H9 (cell line): Measurements from ENCODE around the gene GET3. TPM values are rescaled to one million over a fixed set of nuclear protein-coding genes. Genes with fewer than 3 reads are reported as not detected.

Source experiments
- DNase-seq: peaks from one replicate; pipeline ENCODE4 v3.0.0-alpha.2; 2017
- H2AFZ ChIP-seq: one replicate; pipeline ENCODE4 v1.6.1; 2013; ENCODE audit warnings: mild to moderate bottlenecking, low read length, control low read depth, moderate library complexity
- H2AK5ac ChIP-seq: 2 replicates; pipeline ENCODE4 v1.6.1; 2013; ENCODE audit warnings: low read length, control low read depth, mixed read lengths; ENCODE audit not compliant: insufficient read length
- H2BK120ac ChIP-seq: one replicate; pipeline ENCODE4 v1.6.1; 2013; ENCODE audit warnings: low read depth, mild to moderate bottlenecking, low read length, control low read depth, inconsistent platforms; ENCODE audit not compliant: poor library complexity, severe bottlenecking
- H2BK12ac ChIP-seq: 2 replicates; pipeline ENCODE4 v1.6.1; 2013; ENCODE audit warnings: low read length, control low read depth, mixed read lengths, low read depth; ENCODE audit not compliant: insufficient read length
- H2BK15ac ChIP-seq: 2 replicates; pipeline ENCODE4 v1.6.1; 2013; ENCODE audit warnings: low read depth, low read length, control low read depth
- H2BK20ac ChIP-seq: one replicate; pipeline ENCODE4 v1.6.1; 2013; ENCODE audit warnings: low read depth, mild to moderate bottlenecking, low read length, control low read depth, inconsistent platforms; ENCODE audit not compliant: poor library complexity, severe bottlenecking
- H2BK5ac ChIP-seq: 2 replicates; pipeline ENCODE4 v1.6.1; 2013; ENCODE audit warnings: low read length, control low read depth, mixed read lengths; ENCODE audit not compliant: insufficient read length
- H3K14ac ChIP-seq: 2 replicates; pipeline ENCODE4 v1.6.1; 2013; ENCODE audit warnings: low read length, control low read depth; ENCODE audit not compliant: insufficient read depth
- H3K18ac ChIP-seq: 2 replicates; pipeline ENCODE4 v1.6.1; 2013; ENCODE audit warnings: low read depth, mild to moderate bottlenecking, mixed read lengths, low read length, control low read depth; ENCODE audit not compliant: insufficient read length
- H3K23ac ChIP-seq: 2 replicates; pipeline ENCODE4 v1.6.1; 2013; ENCODE audit warnings: low read length, control low read depth, mixed read lengths, low read depth; ENCODE audit not compliant: insufficient read length
- H3K23me2 ChIP-seq: 2 replicates; pipeline ENCODE4 v1.6.1; 2013; ENCODE audit warnings: low read depth, mild to moderate bottlenecking, mixed read lengths, low read length, control low read depth; ENCODE audit not compliant: insufficient read length, poor library complexity, severe bottlenecking
- H3K27ac ChIP-seq: 2 replicates; pipeline ENCODE4 v1.5.1; 2013; ENCODE audit warnings: low read length, control low read depth, mixed read lengths, low read depth; ENCODE audit not compliant: insufficient read length
- H3K27me3 ChIP-seq: 2 replicates; pipeline ENCODE4 v1.6.1; 2013; ENCODE audit warnings: low read length, control low read depth, inconsistent platforms; ENCODE audit not compliant: insufficient read depth
- H3K4ac ChIP-seq: 2 replicates; pipeline ENCODE4 v1.6.1; 2013; ENCODE audit warnings: low read depth, mild to moderate bottlenecking, control low read depth, inconsistent platforms, low read length, moderate library complexity
- H3K4me1 ChIP-seq: 2 replicates; pipeline ENCODE4 v1.6.1; 2013; ENCODE audit warnings: low read length, control low read depth, inconsistent platforms; ENCODE audit not compliant: insufficient read depth
- H3K4me2 ChIP-seq: 2 replicates; pipeline ENCODE4 v1.6.1; 2013; ENCODE audit warnings: low read length, control low read depth, mixed read lengths; ENCODE audit not compliant: insufficient read length, insufficient read depth
- H3K56ac ChIP-seq: 2 replicates; pipeline ENCODE4 v1.6.1; 2013; ENCODE audit warnings: low read depth, mild to moderate bottlenecking, mixed read lengths, low read length, control low read depth; ENCODE audit not compliant: insufficient read length
- H3K79me1 ChIP-seq: 2 replicates; pipeline ENCODE4 v1.6.1; 2013; ENCODE audit warnings: low read depth, mild to moderate bottlenecking, moderate library complexity, low read length, control low read depth, inconsistent platforms; ENCODE audit not compliant: insufficient read depth, poor library complexity, severe bottlenecking
- H3K79me2 ChIP-seq: 2 replicates; pipeline ENCODE4 v1.6.1; 2013; ENCODE audit warnings: low read length, control low read depth, inconsistent platforms; ENCODE audit not compliant: insufficient read depth
- H3K9ac ChIP-seq: 2 replicates; pipeline ENCODE4 v1.6.1; 2013; ENCODE audit warnings: low read length, control low read depth, mixed read lengths; ENCODE audit not compliant: insufficient read length; ENCODE audit errors: extremely low read depth
- H3K9me3 ChIP-seq: one replicate; pipeline ENCODE4 v1.6.1; 2013; ENCODE audit warnings: low read depth, low read length, inconsistent platforms; ENCODE audit not compliant: control insufficient read depth
- H3T11ph ChIP-seq: one replicate; pipeline ENCODE4 v1.6.1; 2013; ENCODE audit warnings: mild to moderate bottlenecking, low read length, control low read depth, inconsistent platforms
- H4K20me1 ChIP-seq: one replicate; pipeline ENCODE4 v1.6.1; 2013; ENCODE audit not compliant: control insufficient read depth, insufficient read length, insufficient read depth
- H4K5ac ChIP-seq: 2 replicates; pipeline ENCODE4 v1.6.1; 2013; ENCODE audit warnings: low read depth, mild to moderate bottlenecking, mixed read lengths, low read length, control low read depth; ENCODE audit not compliant: insufficient read length
- H4K8ac ChIP-seq: replicated peaks from 2 replicates; pipeline ENCODE4 v1.6.1; 2013; ENCODE audit warnings: low read length, control low read depth, mixed read lengths, low read depth; ENCODE audit not compliant: insufficient read length
- H4K91ac ChIP-seq: 2 replicates; pipeline ENCODE4 v1.6.1; 2013; ENCODE audit warnings: low read depth, mild to moderate bottlenecking, moderate library complexity, mixed read lengths, low read length, control low read depth; ENCODE audit not compliant: insufficient read length
- H3K27ac Mint-ChIP-seq, 3 experiments: 2 replicates in 2 of 3; 3 replicates in 1 of 3; pipeline ENCODE4 v1.8.0; 2020 to 2021; ENCODE audit warnings: mixed read lengths in 3 of 3, mild to moderate bottlenecking in 1 of 3, moderate library complexity in 1 of 3
- H3K27me3 Mint-ChIP-seq: 2 replicates; pipeline ENCODE4 v1.8.0; 2021; ENCODE audit warnings: low read depth, mild to moderate bottlenecking, moderate library complexity, mixed read lengths
- H3K36me3 Mint-ChIP-seq, 3 experiments: 2 replicates in 2 of 3; 3 replicates in 1 of 3; pipeline ENCODE4 v1.8.0; 2020 to 2021; ENCODE audit warnings: low read depth in 3 of 3, mixed read lengths in 3 of 3; ENCODE audit not compliant: insufficient read depth in 1 of 3
- H3K4me1 Mint-ChIP-seq, 2 experiments: 2 replicates each; pipeline ENCODE4 v1.8.0; 2020; ENCODE audit warnings: mixed read lengths in 2 of 2
- H3K4me3 Mint-ChIP-seq, 2 experiments: 2 replicates in 1 of 2; 3 replicates in 1 of 2; pipeline ENCODE4 v1.8.0; 2020 to 2021; ENCODE audit warnings: mild to moderate bottlenecking in 2 of 2, mixed read lengths in 2 of 2, moderate library complexity in 1 of 2
- H3K9me3 Mint-ChIP-seq, 2 experiments: 2 replicates in 1 of 2; 3 replicates in 1 of 2; pipeline ENCODE4 v1.8.0; 2020; ENCODE audit warnings: mild to moderate bottlenecking in 2 of 2, mixed read lengths in 2 of 2, moderate library complexity in 1 of 2
- WGBS: extraction: QIAGEN DNeasy Blood & Tissue Kit; methylation state at CpG from one replicate; pipeline ENCODE4 v1.1.7; 2013; ENCODE audit warnings: missing lambda C conversion rate, low lambda C conversion rate, mixed read lengths; ENCODE audit not compliant: insufficient read length; ENCODE audit errors: extremely low coverage; 5-methylcytosine and 5-hydroxymethylcytosine counted together
- total RNA-seq: library from RNA; stranded (reverse); gene quantifications from 2 replicates; pipeline ENCODE4 v1.2.1, GENCODE V29; 2021
- TF ChIP-seq, protein P1 (sequence below): fragments of 200-600 bp; sonication (generic); conservative IDR thresholded peaks from 3 replicates; pipeline ENCODE4 v1.8.0; 2021; ENCODE audit warnings: antibody characterized with exemption, mild to moderate bottlenecking

GET3 gene
- total RNA-seq, 1 experiment from 2014 or later, result 81.6 TPM

DNA sequence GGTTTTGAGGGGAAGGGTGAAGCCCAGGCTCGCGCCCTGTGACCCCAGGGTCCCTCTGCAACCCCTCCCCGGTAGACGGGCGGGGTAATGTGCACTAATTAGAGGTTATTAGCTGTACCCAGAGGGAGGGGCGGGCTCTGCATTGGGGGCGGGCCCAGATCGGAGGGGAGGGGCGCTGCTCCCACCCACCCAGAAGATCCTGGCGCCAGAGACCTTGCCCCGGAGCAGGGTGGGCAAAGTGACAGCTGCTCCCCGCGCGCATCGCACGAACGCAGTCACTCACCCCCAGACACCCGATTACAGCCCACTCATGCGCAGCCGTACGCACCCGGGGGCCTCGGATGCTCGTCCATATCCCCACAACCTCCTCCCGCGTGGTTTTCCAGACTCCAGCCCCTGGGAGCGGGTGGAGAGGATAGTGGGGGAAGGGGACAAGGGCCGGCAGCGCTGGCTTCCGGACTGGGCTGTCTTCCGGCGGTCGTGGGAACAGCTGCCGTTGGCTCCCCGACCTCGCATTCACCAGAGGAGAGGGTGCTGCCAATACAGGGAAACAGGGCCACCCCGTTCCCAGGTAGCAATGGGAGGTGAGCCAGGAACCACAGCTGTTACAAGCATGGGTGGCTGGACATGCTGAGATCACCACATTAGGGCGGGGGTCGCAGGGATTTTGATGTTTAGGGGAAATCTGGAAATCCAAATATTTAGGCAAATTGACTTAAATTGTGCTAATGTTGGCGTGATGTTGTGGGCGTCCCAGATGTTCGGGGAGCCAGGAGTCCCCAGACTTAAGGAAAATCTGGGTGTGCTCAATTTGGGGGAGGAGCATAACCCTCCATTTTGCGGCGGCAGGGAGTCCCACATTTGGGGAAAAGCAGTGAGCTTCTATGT, 41.0 kb downstream of the GET3 start:
- Histone ChIP-seq H3K27me3 (no peaks in the 10 kb centered on the region), H2BK15ac (no peak overlapping the region), H3K4me1 (no peaks in the 10 kb centered on the region), H4K8ac (no peak overlapping the region), H3K18ac (no peak overlapping the region), H3K14ac (no peak overlapping the region), H3K79me2 (no peaks in the 10 kb centered on the region), H3T11ph (no peak overlapping the region), H2BK12ac (no peak overlapping the region), H2AFZ (no peak overlapping the region), H4K20me1 (no peaks in the 10 kb centered on the region), H2BK5ac (no peak overlapping the region), H3K23me2 (peaks cover 25% of the 10 kb centered on the region), H2AK5ac (no peak overlapping the region), H3K23ac (no peak overlapping the region), H3K56ac (no peak overlapping the region), H3K4me2 (peak overlapping the region; percentile 78), H2BK20ac (no peak overlapping the region), H4K5ac (no peak overlapping the region), H3K9me3 (no peaks in the 10 kb centered on the region), H3K9ac (peak overlapping the region; percentile 5), H3K27ac (no peak overlapping the region), H3K79me1 (no peaks in the 10 kb centered on the region), H4K91ac (no peak overlapping the region), H3K4ac (no peak overlapping the region), H2BK120ac (no peak overlapping the region)
- H3K4me1 Mint-ChIP-seq, result peaks cover 24 to 25% of the 10 kb centered on the region in 2 experiments
- peak; percentile 63 for DNase-seq
- TF ChIP-seq, protein P1, sequence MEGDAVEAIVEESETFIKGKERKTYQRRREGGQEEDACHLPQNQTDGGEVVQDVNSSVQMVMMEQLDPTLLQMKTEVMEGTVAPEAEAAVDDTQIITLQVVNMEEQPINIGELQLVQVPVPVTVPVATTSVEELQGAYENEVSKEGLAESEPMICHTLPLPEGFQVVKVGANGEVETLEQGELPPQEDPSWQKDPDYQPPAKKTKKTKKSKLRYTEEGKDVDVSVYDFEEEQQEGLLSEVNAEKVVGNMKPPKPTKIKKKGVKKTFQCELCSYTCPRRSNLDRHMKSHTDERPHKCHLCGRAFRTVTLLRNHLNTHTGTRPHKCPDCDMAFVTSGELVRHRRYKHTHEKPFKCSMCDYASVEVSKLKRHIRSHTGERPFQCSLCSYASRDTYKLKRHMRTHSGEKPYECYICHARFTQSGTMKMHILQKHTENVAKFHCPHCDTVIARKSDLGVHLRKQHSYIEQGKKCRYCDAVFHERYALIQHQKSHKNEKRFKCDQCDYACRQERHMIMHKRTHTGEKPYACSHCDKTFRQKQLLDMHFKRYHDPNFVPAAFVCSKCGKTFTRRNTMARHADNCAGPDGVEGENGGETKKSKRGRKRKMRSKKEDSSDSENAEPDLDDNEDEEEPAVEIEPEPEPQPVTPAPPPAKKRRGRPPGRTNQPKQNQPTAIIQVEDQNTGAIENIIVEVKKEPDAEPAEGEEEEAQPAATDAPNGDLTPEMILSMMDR, result no peak
- peaks cover 8 to 13% (median 12%) of the 10 kb centered on the region in 3 experiments; a peak in 6 of 7 replicates for H3K36me3 Mint-ChIP-seq
- H3K9me3 Mint-ChIP-seq, result no peaks in the 10 kb centered on the region
- H3K4me3 Mint-ChIP-seq, result peak overlapping the region; percentile 69 to 85
- WGBS, result no CpG with 5 or more reads among the region's 44 CpGs
- peak overlapping the region in 2 of 3 experiments; percentile 59 to 91; a peak in 3 of 7 replicates for H3K27ac Mint-ChIP-seq
- H3K27me3 Mint-ChIP-seq, result no peaks in the 10 kb centered on the region; the same call in 1 of the 2 replicates
